Epidermal melanocyte (primary cell): ENCODE results near the gene SNCAIP.

ENCODE experiments used
- DNase-seq: peaks from one replicate; pipeline ENCODE4 v3.0.0; 2011; ENCODE audit warnings: low spot score; ENCODE audit not compliant: insufficient read length

The SNCAIP gene

GRCh38 chr5:122498163-122498562 lies 186.1 kb downstream of the SNCAIP start:
- DNase-seq, result no peak

GRCh38 chr5:122499585-122499984 lies 187.5 kb downstream of the SNCAIP start:
- no peak for DNase-seq

- peak; percentile 29 for DNase-seq
Measured at GRCh38 chr5:122500245-122501088, 188.4 kb downstream of the SNCAIP start.

GRCh38 chr5:122501089-122501435 lies 189.0 kb downstream of the SNCAIP start:
- DNase-seq, result no peak

GRCh38 chr5:122507045-122507444 lies 195.0 kb downstream of the SNCAIP start:
- DNase-seq, result no peak

- no peak for DNase-seq
Measured at GRCh38 chr5:122507581-122507980, 195.5 kb downstream of the SNCAIP start.

GRCh38 chr5:122508623-122509022 lies 196.6 kb downstream of the SNCAIP start:
- no peak for DNase-seq
